Neural cell (in vitro differentiated cells): ENCODE measurements around the gene GAREM1. TPM values are rescaled to one million over a fixed set of nuclear protein-coding genes. Genes with fewer than 3 reads are reported as not detected.

Source experiments
- H2AFZ ChIP-seq: fragments of 200-600, 300-800 bp; sonication (generic), shearing (Covaris generic); 2 replicates; pipeline ENCODE4 v1.6.0; 2014; ENCODE audit warnings: low read depth, mild to moderate bottlenecking, antibody characterized with exemption, low read length, moderate library complexity
- H3F3A ChIP-seq: fragments of 200-600 bp; shearing (Covaris generic); 2 replicates; pipeline ENCODE4 v1.6.1; 2016; ENCODE audit warnings: mild to moderate bottlenecking, moderate library complexity, mixed read lengths, antibody characterized with exemption, low read length; ENCODE audit not compliant: insufficient read depth, poor library complexity, severe bottlenecking
- H3K27ac ChIP-seq: fragments of 200-600, 300-800 bp; sonication (generic), shearing (Covaris generic); 2 replicates; pipeline ENCODE4 v1.5.1; 2014; ENCODE audit warnings: mild to moderate bottlenecking, low read length, moderate library complexity
- H3K27me3 ChIP-seq: fragments of 300-800, 200-600 bp; sonication (generic), shearing (Covaris generic); 2 replicates; pipeline ENCODE4 v1.6.0; 2014; ENCODE audit warnings: mild to moderate bottlenecking, low read depth, low read length, moderate library complexity; ENCODE audit not compliant: insufficient read depth
- H3K36me3 ChIP-seq: fragments of 300-800, 200-600 bp; sonication (generic), shearing (Covaris generic); 2 replicates; pipeline ENCODE4 v1.5.1; 2014; ENCODE audit warnings: mild to moderate bottlenecking, antibody characterized with exemption, low read length, moderate library complexity; ENCODE audit not compliant: insufficient read depth
- H3K4me2 ChIP-seq: fragments of 300-800, 200-600 bp; sonication (generic), shearing (Covaris generic); 2 replicates; pipeline ENCODE4 v1.6.0; 2014; ENCODE audit warnings: mild to moderate bottlenecking, low read length
- H3K4me3 ChIP-seq: fragments of 300-800, 200-600 bp; sonication (generic), shearing (Covaris generic); 2 replicates; pipeline ENCODE4 v1.5.1; 2014; ENCODE audit warnings: mild to moderate bottlenecking, low read length, moderate library complexity
- H3K79me2 ChIP-seq: fragments of 200-600 bp; shearing (Covaris generic); replicated peaks from 2 replicates; pipeline ENCODE4 v1.6.0; 2014; ENCODE audit warnings: mild to moderate bottlenecking, low read length, moderate library complexity; ENCODE audit not compliant: insufficient read depth
- H3K9ac ChIP-seq: fragments of 300-800, 200-600 bp; sonication (generic), shearing (Covaris generic); 2 replicates; pipeline ENCODE4 v1.6.1; 2016; ENCODE audit warnings: mild to moderate bottlenecking, low read length, mixed read lengths
- H3K9me2 ChIP-seq: fragments of 200-600 bp; shearing (Covaris generic); 2 replicates; pipeline ENCODE4 v1.6.1; 2016; ENCODE audit warnings: mild to moderate bottlenecking, low read length, mixed read lengths; ENCODE audit not compliant: insufficient read depth
- H3K9me3 ChIP-seq: fragments of 200-600, 300-800 bp; sonication (generic), shearing (Covaris generic); 2 replicates; pipeline ENCODE4 v1.6.1; 2016; ENCODE audit warnings: mild to moderate bottlenecking, mixed run types, low read length, moderate library complexity, mixed read lengths
- H4K20me1 ChIP-seq: fragments of 200-600 bp; shearing (Covaris generic); 2 replicates; pipeline ENCODE4 v1.6.1; 2016; ENCODE audit warnings: mild to moderate bottlenecking, mixed run types; ENCODE audit not compliant: insufficient read depth
- CTCF ChIP-seq: fragments of 450-650 bp; IDR thresholded peaks from 2 replicates; pipeline ENCODE4 v1.5.1; 2014; ENCODE audit warnings: antibody characterized with exemption, mild to moderate bottlenecking, moderate library complexity; ENCODE audit not compliant: poor library complexity, severe bottlenecking
- EP300 ChIP-seq: fragments of 450-650 bp; conservative IDR thresholded peaks from 2 replicates; pipeline ENCODE4 v1.6.1; 2014; ENCODE audit warnings: antibody characterized with exemption, mild to moderate bottlenecking, moderate library complexity; ENCODE audit not compliant: poor library complexity, severe bottlenecking
- EZH2 ChIP-seq: fragments of 200-600, 300-800 bp; shearing (Covaris generic), sonication (generic); IDR thresholded peaks from 2 replicates; pipeline ENCODE4 v1.6.1; 2014; ENCODE audit warnings: antibody characterized with exemption, low read length, borderline replicate concordance, mild to moderate bottlenecking; ENCODE audit not compliant: insufficient read depth, poor library complexity, severe bottlenecking
- MXI1 ChIP-seq: fragments of 450-650 bp; conservative IDR thresholded peaks from 2 replicates; pipeline ENCODE4 v1.6.1; 2014; ENCODE audit warnings: antibody characterized with exemption, mild to moderate bottlenecking; ENCODE audit not compliant: poor library complexity, severe bottlenecking
- POLR2AphosphoS5 ChIP-seq: IDR thresholded peaks from 2 replicates; pipeline ENCODE4 v1.6.1; 2012
- RAD21 ChIP-seq: fragments of 450-650 bp; conservative IDR thresholded peaks from 2 replicates; pipeline ENCODE4 v1.6.1; 2014; ENCODE audit warnings: antibody characterized with exemption, mild to moderate bottlenecking, moderate library complexity
- REST ChIP-seq: IDR thresholded peaks from 2 replicates; pipeline ENCODE4 v1.6.1; 2012; ENCODE audit warnings: borderline replicate concordance
- SMC3 ChIP-seq: fragments of 450-650 bp; conservative IDR thresholded peaks from 2 replicates; pipeline ENCODE4 v1.6.1; 2014; ENCODE audit warnings: antibody characterized with exemption, mild to moderate bottlenecking, moderate library complexity; ENCODE audit not compliant: poor library complexity
- TAF1 ChIP-seq: IDR thresholded peaks from 2 replicates; pipeline ENCODE4 v1.6.1; 2012; ENCODE audit warnings: low read depth
- polyA plus RNA-seq: library from polyadenylated mRNA; depleted of rRNA; stranded (reverse); fragments of >200 nt; gene quantifications from 2 replicates; pipeline ENCODE4 v1.2.3, GENCODE V29; 2014

GAREM1 gene
- polyA plus RNA-seq, 1 donor from 2014 or later: 1.3 TPM

- H3K27me3 ChIP-seq: no peaks in the 10 kb centered on the region
- TF ChIP-seq TAF1: no peak
- no peak for TF ChIP-seq EP300
- TF ChIP-seq MXI1: no peak
- TF ChIP-seq REST: no peak
- no peak for TF ChIP-seq EZH2
- TF ChIP-seq POLR2AphosphoS5: no peak
- no peak for TF ChIP-seq RAD21
- no peak for TF ChIP-seq SMC3
- no peaks in the 10 kb centered on the region for H3K36me3 ChIP-seq
- H3K4me2 ChIP-seq: no peak overlapping the region
- no peak overlapping the region for H2AFZ ChIP-seq
- H3K79me2 ChIP-seq: no peaks in the 10 kb centered on the region
- H3F3A ChIP-seq: no peaks in the 10 kb centered on the region
- no peak overlapping the region for H3K4me3 ChIP-seq
- H3K9ac ChIP-seq: no peak overlapping the region
- H3K27ac ChIP-seq: no peak overlapping the region
- no peaks in the 10 kb centered on the region for H3K9me2 ChIP-seq
- H3K9me3 ChIP-seq: no peaks in the 10 kb centered on the region
- no peaks in the 10 kb centered on the region for H4K20me1 ChIP-seq
Measured at GRCh38 chr18:32252141-32252860, 218.4 kb downstream of the GAREM1 start.

DNA sequence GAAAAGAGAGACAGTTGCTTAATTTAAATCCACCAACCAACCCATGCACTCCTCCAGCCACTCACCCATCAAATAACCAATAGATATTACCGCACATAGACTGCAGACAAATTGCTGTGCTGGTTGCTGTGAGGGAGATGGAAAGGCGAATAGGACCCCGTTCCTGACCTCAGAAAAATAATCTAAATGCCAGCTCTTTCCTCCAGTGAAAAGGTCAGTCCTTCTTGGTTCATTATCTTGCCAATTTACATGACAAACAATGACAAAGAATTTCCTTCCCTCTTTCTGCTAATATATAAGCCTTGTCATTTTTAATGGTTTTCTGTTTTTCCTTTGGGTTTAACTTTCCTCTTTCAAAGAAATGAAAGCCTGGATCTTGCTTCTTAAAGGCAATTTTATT is 219.2 kb downstream of the GAREM1 start:
- Histone ChIP-seq H3K79me2 (no peaks in the 10 kb centered on the region), H3K36me3 (no peaks in the 10 kb centered on the region), H4K20me1 (no peaks in the 10 kb centered on the region), H3K4me3 (no peak overlapping the region), H3K9me3 (no peaks in the 10 kb centered on the region), H3K4me2 (no peak overlapping the region), H3K9ac (no peak overlapping the region), H3F3A (no peaks in the 10 kb centered on the region), H3K9me2 (no peaks in the 10 kb centered on the region), H3K27me3 (no peaks in the 10 kb centered on the region), H2AFZ (no peak overlapping the region), H3K27ac (no peak overlapping the region)
- no peak for TF ChIP-seq TAF1
- TF ChIP-seq RAD21: no peak
- no peak for TF ChIP-seq POLR2AphosphoS5
- TF ChIP-seq EZH2: no peak
- TF ChIP-seq MXI1: no peak
- TF ChIP-seq CTCF: no peak
- TF ChIP-seq EP300: no peak
- TF ChIP-seq SMC3: no peak
- no peak for TF ChIP-seq REST
